ENCODE measurements around the gene DNTT.

The DNTT gene

GRCh38 chr10:96304230-96304629 is at the start of gene DNTT:
Gene DNTT, plus strand, starts transcription at chr10:96304434. Its CDS starts 64 bp downstream, at chr10:96304498.
- FAIRE-seq: no peak

GRCh38 chr10:96254976-96255375 is 49.3 kb upstream of the DNTT start:
- FAIRE-seq: no peak

GRCh38 chr10:96255549-96256333 is 48.5 kb upstream of the DNTT start:
- no peak for FAIRE-seq

- FAIRE-seq: no peak
These were observed 46.3 kb upstream of the DNTT start for GRCh38 chr10:96257944-96258343.

- FAIRE-seq: no peak
These were observed 45.1 kb upstream of the DNTT start for GRCh38 chr10:96259150-96259549.

GRCh38 chr10:96260014-96260413 is 44.2 kb upstream of the DNTT start:
- no peak for FAIRE-seq

- no peak for FAIRE-seq
These were observed 43.1 kb upstream of the DNTT start for GRCh38 chr10:96261132-96261531.

GRCh38 chr10:96261930-96262329 is 42.3 kb upstream of the DNTT start:
- FAIRE-seq: no peak

GRCh38 chr10:96263176-96263575 is 41.1 kb upstream of the DNTT start:
- FAIRE-seq: no peak

GRCh38 chr10:96263669-96264068 is 40.6 kb upstream of the DNTT start:
- no peak for FAIRE-seq

GRCh38 chr10:96264938-96265337 is 39.3 kb upstream of the DNTT start:
- no peak for FAIRE-seq

GRCh38 chr10:96266118-96266770 is 38.0 kb upstream of the DNTT start:
- no peak for FAIRE-seq

- peak; percentile 49 for FAIRE-seq
These were observed 37.0 kb upstream of the DNTT start for GRCh38 chr10:96267234-96267705.

- no peak for FAIRE-seq
These were observed 35.8 kb upstream of the DNTT start for GRCh38 chr10:96268341-96268909.

- no peak for FAIRE-seq
These were observed 34.6 kb upstream of the DNTT start for GRCh38 chr10:96269438-96270300.

GRCh38 chr10:96270571-96270970 is 33.7 kb upstream of the DNTT start:
- peak; percentile 43 for FAIRE-seq

- peak; percentile 75 for FAIRE-seq
These were observed 33.0 kb upstream of the DNTT start, which contains the start of gene BLNK for GRCh38 chr10:96271016-96271815. Gene BLNK, minus strand, starts transcription at chr10:96271569. Its CDS starts 171 bp downstream, at chr10:96271398.

- no peak for FAIRE-seq
These were observed 31.6 kb upstream of the DNTT start for GRCh38 chr10:96272316-96273280.

- no peak for FAIRE-seq
These were observed 28.4 kb upstream of the DNTT start for GRCh38 chr10:96275685-96276418.

- no peak for FAIRE-seq
These were observed 27.8 kb upstream of the DNTT start for GRCh38 chr10:96276426-96276825.

Data from colon (tissue), 2 donors.